GM21786 (cell line): ENCODE measurements around the gene ST6GALNAC6.

Experiments used
- ATAC-seq: cut with Tn5 transposase; IDR thresholded peaks from one replicate; pipeline ENCODE4 v1.9.1; 2021; ENCODE audit not compliant: unreplicated experiment

Gene ST6GALNAC6

DNA sequence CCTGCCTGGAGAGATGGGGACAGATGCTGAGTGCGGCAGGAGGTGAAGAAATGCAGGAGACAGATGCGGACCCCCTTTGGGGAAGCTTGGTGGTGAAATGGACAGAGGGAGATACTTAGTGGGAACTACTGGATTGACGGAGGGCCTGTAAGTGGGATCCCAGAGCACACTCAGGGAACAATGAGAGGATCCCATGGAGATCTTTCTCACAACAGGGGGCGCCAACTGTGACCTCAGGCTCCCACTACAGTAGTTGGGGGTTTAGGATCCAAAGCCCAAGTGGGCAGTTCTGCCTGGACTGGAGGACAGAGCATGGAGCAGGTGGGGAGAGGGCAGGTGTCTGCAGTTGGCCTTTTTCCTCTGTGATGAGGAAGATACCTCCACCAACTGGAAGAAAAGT is 34.8 kb upstream of the ST6GALNAC6 start:
- no peak for ATAC-seq

DNA sequence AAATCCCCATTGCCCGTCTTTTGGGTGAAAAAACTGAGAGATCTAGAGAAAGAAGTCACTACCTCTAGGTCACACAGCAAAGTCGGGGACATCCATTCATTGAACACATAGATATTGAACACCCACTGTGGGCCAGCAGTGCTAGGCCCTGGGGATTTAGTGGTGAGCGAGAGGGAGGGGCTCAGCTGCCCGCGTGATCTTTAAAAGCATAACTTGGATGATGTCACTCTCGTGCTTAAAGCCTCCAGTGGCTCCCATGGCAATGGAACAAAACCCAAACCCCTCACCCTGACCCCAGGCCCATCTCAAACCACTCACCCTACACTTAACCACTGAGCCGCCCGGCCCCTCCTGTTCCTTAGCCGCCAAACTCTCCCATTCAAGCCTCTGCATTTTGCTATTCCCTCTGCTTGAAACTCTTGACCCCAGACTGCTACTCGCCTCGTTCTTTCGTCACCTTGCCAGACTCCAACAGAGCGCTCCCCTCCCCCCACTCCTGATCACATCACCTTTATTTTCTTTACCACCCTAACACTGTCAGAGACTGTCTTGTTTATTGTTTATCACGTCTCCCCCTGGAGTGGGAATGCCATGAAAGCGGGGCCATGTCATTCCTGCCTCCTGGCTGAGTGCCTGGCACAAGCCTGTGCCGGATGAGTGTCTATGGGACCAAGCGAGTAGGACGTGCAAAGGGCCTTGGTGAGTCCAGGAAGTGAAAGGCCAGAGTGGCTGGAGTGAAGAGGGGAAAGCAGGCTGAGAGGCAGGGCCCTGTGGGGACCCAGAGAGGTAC is 31.9 kb upstream of the ST6GALNAC6 start:
- peak; percentile 26 for ATAC-seq

DNA sequence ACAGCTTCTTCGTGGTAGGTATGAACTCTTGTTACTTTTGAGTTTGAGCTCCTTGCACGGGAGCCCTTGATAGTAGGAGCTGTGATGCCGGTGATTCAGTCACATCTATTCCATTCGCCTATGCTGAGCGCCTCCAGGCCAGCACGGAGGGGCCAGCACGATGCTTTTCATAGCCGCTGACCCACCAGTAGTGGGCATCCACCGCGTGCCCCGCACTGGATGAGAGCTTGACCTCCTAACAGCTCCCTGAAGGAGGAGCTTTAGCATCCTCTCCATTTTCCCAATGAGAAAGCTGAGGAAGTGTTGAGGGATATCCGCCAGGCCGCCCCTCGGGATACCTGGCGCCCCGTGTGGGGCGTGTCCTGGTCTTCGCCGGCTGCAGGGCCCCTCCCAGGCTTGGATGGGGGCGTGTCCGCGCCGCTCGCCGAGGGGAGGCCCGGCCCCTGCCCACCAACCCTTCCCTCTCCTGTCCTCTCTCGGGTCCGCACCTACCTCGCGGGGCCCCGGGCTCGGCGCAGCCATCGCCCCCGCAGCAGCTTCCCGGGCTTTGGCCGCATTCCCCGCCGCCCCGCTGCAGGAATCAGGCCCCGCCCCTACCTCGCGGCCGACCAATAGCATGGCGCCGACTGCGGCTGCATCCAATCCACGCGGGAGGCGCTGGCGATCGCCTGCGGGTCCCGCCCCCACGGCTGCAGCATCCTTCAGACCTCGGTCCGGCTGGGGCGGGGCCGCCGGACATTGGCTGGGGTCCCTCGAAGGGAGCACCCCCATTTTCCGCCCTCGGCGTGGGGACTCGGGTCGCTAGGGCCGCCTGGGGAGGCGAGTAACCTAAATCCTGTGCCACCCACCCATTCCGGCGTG is 31.1 kb upstream of the ST6GALNAC6 start, which contains the start of gene PIP5KL1:
Gene PIP5KL1, minus strand, starts transcription at position 547 of the 861 bp plus-strand sequence. Its CDS starts 25 bp downstream, at position 522.
- ATAC-seq = peak; percentile 85

DNA sequence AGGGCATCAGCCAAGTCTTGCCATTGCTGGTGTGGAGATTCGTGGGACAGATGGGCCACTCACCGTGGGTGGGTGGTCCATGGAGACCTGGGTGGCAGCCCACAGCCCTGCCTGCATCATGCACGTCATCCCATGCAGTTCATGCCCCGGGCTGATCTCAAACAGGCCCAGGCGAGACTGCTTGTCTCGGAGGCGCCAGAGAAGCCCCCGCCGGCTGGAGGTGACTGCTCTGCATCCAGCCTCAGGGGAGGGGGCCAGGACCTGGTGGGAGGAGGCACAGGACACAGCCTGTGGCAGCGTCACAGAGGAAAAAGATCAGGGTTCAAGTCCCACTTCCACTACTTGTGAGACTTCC is 30.2 kb upstream of the ST6GALNAC6 start:
- ATAC-seq = no peak

DNA sequence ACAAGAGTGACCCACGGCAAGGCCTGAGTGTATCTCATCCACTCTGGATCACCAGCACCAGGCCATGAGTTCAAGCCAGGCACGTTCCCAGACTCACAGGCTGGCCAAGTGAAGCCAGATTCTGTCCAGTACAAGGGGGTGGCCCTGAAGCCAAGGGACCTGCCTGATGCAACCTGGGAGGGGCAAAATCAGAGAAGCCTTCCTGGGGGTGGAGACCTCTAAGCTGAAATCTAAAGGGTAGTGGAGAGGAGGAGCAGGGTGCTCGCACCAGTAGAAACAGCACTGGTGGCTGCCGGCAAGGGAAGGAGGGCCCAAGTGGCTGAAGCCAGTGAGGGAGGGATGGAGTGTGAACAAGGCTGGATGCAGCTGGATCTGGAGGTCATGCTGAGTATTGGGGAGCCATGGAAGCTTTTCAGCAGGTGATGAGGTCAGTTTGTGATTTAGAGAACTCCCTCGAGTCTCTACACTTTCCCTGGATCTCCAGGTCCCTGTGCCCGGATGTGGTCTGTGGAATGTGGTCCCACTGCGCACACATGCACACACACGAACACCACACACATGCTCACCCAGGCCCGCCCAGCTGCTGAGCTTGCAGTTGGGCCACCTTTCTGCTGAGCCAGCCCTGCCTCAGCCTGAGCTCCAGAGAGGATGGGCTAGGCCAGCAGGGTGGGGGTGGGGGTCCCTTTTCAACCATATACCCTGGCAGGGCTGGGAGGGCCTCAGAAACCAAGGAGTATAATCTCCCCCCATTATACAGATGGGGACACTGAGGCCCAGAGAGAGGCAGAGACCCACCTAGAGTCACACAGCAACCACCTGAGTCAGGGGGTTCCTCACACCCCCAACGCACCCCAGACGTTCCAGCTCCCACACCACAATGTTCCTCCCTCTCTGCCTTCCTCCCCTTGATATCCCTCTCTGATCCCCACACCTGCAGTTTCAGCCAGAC is 29.5 kb upstream of the ST6GALNAC6 start:
- ATAC-seq = no peak

DNA sequence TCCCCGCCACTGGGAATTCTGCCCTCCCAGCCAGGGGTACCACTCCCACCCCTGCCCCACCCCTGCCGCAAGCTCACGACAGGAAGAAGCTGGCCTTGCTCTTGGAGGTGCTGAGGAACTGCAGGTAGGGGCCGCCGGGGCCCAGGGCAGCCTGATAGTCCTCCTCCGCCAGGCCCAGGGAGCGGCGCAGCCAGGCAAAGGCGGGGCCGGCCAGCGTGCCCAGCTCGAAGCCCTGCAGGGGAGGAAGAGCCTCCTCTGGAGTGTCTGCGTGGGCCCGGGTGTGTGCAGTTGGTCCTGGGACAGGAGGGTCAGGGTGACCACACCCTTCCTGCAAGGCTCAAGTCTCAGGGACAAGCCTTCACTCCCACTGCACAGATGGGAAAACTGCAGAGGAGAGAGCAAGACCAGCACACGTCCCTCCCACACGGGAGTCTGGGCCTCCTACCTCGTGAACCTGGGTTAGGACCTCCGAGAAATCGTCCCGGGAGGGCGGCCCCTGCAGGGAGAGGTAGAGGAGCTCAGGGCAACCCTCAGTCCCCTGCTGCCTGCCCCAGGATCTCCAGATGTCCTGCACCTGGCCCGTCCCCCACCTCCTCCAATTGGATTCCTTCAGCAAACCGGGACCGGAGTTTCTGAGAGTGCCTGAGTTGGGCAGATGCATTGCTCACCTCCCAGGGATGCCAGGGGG is 28.7 kb upstream of the ST6GALNAC6 start:
- ATAC-seq = no peak

DNA sequence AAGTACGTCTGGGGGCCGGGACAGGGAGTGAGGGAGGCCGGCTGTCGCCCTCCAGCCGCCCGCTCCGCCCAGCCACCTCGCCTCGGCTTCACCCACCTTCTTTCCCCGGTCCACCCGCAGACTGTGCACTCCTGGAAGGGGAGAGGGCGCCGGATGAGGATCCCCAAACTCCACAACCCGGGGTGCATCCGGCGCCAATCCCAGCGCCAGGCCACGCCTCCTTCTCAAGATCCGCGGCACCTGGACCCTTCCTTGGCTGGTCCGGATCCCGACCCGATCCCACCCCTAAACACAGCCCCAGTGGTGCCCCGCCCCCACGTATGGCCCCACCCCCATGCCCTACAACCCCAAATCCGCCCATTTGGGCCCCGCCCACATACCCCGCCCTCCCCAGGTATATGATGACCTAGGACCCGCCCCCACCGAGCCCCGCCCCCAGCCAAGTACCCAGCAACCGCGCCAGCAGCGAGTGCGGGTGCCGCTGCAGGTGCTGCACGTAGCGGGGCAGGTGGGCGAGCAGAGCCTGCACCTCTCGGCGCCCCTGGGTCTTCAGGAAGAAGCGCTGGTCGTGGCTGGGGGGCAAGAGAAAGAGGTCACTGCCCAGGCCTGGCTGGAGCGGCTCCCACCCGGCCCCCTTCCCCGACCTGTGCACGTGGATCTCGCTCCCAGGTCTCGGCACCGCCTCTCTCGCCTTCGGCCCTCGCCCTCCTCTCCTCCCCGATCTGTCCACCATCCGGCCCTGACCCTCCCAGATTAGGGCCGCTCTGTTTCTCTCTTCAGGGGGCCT is 28.0 kb upstream of the ST6GALNAC6 start:
- no peak for ATAC-seq

DNA sequence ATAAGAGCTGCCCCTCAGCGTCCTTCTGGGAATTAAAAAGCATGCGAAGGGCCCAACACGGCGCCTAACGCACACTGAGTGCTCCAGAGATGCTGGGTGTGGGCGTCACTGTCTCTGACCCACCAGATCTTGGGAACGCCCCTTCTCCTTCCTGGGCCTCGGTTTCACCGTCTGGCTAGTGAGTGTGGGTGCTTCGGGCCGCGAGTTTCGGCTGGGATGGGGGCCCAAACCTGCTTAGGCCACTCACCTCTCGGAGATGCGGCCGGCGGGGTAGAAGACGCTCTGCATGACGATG is 27.4 kb upstream of the ST6GALNAC6 start:
- ATAC-seq = no peak

DNA sequence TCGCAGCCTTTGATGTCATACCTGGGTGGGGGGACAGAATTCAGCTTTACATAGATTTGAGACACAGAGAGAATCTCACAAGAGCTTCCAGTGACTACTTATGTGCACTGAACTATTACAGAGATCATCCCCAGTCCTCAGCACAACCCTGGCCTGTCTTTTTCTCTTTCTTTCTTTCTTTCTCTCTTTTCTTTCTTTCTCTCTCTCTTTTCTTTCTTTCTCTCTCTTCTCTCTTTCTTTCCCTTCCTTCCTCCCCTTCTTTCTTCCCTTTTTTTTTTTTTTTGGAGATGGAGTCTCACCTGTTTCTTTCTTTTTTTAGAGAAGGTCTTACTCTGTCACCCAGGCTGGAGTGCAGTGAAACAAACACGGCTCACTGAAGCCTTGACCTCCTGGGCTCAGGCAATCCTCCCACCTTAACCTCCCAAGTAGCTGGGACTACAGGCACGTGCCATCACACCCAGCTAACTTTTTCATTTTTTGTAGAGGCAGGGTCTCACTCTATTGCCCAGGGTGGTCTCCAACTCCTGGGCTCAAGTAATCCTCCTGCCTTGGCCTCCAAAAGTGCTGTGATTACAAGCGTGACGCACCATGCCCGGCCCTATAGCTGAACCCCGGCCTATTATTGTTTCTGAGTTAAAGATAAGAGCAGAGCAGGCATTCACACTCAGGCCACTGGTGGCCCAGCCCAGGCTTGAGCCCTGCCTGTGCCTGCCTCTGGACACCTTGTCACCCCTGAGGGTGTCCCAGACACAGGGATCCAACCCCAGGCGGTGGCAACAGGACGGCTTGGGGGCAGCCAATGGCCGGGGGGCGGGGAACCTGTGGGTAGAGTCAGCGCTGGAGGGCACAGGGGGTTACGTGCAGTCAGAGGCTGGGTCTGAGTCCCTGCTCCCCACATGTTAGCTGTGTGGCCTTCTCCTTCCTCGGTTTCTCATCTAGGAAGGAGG is 26.8 kb upstream of the ST6GALNAC6 start:
- no peak for ATAC-seq

DNA sequence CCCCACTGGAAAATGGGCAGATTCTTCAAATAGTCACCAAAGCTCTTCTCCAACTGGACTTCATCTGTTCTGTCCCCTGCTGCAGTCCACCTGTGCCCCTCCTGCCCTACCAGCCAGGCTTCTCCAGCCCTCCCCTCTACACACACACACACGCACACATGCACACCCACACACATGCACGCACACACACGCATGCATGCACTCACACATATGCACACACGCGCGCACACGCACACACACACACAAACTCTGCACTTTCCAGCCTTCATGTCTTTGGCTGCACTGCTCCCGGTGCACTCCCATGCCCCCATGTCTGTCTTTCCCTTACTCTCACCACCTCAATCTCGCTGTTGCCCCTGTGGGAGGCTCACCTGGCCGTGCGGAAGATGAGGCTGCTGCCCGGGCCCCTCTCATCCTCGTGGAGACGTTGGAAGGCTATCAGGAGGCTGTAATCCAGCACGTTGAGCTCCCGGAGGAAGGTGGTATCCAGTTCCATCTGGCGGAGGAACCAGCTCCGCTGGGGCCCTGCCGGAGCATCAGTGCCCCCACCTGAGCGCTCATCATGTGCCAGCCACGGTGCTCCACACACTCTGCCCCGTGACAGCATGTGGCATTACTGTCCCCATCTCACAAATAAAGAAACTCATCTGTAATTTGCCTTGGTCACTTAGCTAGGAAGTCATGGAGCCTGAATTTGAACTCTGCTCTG is 25.5 kb upstream of the ST6GALNAC6 start:
- no peak for ATAC-seq

DNA sequence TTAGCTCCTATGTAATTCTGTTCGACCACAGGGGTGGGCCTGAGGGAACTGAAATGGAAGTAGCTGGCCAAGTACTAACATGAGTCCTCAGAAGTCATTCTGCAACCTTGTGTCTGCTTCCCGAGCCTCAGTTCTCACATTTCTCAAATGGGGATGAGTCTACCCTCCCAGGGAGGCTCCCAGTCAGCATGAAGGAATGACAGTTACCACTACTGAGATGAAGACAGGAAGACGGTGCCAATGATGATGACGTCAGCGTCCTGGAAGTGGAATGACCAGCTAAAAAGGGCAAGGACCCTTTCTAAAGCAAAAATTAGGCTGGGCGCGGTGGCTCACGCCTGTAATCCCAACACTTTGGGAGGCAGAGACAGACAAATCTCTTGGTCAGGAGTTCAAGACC is 24.4 kb upstream of the ST6GALNAC6 start:
- ATAC-seq = no peak

DNA sequence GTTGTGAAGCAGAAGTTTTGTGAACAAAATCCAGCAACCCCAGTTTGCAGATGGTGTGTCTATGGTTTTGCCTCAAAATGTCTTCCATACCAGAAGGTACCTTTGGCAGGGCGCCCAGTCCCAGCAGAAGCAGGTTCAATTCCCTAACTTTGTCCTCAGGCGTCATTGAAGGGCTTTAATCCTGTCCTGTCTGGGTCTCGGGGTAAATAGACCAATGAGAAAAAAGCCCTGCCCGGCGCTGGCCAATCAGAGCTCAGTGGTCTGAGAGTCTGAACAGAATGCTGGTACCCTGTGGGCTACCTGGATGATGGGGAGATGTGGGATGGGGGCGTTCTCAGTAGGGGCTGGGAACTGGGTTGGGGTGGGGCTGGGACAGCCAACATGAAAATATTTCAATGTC is 23.6 kb upstream of the ST6GALNAC6 start:
- ATAC-seq = no peak

DNA sequence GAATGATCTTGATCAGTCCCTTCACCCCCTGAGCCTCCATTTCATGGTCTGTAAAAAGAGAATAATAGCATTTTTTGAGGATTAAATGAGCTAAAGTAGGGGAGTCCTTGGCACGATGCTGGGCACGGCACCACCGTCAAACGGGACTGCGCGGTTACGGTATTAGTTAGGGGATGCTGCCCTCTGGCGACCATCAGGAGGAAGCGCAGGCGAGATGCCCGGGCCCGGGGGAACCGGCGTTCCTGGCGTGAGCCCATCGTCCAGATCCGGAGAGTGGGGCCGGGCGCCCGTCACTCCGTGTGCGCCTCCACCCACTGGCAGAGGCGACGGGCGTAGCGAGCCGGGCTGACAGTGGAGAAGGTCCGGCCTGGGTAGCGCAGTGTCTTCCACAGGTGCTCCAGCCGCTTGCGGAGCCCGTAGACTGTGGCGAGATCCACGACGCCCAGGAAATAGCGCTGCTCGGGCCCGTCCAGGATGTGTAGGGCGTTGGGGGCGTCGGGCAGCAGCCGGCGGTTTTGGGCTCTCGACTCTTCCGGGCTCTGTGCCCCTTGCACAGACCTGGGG is 22.2 kb upstream of the ST6GALNAC6 start:
- no peak for ATAC-seq

DNA sequence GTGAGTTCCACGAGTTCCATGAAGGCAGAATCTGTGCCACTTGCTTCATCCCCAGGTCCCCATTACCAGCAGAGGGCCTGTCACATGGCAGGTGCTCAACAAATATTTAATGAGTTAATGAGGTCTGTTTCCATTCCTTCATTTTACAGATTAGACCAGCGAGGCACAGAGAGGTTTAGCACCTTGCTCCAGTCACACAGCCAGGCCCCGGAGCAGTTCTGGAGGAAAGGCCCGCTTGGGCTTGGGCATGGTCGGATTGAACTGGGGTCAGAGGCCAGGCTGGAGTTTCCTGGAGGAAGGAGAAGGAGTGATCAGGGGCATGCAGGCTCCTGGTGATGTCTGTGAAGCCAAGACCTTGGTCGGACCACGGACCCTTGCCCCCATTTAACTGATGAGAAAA is 21.4 kb upstream of the ST6GALNAC6 start:
- no peak for ATAC-seq

DNA sequence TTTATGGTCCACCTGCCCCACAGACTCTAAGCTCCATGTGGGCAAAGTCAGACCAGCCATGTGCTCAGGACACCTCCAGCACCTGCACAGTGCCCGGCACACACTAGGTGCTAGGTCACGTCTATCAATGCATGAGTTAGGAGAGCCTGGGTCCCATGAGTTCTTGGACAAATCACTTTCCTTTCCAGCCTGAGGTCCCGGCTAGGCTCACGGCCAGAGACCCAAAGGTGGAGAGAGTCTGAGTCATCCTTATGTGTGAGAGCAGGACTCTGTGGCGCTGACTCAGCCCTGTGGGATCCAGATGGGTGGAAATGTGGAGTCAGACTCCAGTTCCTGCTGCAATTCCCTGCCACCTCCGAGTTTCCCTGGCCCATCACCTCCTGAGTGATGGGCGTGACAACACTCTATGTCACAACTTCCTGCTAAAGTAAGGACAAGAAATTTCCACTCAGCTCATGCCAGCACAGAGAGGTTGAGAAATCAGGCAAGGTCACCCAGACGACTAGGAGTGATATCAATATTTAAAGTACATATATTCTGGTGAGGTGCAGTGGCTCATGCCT is 19.9 kb upstream of the ST6GALNAC6 start:
- ATAC-seq = no peak

DNA sequence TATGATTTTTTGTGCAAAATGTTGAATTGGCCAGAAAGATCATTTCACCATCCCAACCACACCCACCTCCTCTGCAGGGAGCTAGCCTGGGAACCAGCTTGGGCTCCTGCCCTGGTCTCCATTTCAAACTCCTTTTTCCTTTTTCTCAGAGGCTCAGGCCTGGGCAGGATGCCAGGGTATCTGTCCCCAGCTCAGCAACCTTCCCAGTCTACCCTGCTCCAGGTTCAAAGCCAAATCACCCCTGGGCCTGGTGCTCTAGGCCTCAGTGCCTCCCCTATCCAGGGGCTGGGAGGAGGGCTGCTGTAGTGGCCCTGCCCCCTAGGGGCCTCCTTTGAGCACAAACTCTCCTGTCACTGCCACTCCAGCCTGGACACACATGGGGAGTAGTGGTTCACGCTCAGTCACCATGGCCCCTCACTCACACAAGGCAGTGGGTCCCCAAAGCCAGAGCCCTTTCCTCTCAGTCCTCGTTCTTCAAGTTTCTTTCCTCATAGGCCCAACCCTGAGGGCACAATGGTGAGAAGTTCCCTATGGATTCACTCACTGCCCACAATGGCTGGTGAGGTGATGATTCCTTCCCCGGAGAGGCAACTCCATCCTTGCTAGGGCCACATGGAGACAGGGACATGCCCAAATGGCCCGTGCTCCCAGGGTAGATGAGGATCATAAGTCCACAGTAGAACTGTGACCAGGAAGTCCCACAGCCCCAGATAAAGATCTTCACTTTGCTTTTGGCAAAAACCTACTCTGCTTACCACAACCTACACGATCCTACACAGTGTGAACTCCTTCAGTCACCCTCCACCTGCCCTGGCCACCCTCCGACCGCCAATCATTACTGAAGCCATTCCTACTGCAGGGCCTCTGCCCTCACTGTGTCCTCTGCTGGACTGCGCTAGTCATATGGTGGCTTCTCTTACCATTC is 19.0 kb upstream of the ST6GALNAC6 start:
- ATAC-seq = no peak
